ENCODE data around the gene MYO1D. TPM values are rescaled to one million over a fixed set of nuclear protein-coding genes. Genes with fewer than 3 reads are reported as not detected.

MYO1D gene
- total RNA-seq, 3 donors from 2014 or later: 166 to 495 (median 256) TPM

DNA sequence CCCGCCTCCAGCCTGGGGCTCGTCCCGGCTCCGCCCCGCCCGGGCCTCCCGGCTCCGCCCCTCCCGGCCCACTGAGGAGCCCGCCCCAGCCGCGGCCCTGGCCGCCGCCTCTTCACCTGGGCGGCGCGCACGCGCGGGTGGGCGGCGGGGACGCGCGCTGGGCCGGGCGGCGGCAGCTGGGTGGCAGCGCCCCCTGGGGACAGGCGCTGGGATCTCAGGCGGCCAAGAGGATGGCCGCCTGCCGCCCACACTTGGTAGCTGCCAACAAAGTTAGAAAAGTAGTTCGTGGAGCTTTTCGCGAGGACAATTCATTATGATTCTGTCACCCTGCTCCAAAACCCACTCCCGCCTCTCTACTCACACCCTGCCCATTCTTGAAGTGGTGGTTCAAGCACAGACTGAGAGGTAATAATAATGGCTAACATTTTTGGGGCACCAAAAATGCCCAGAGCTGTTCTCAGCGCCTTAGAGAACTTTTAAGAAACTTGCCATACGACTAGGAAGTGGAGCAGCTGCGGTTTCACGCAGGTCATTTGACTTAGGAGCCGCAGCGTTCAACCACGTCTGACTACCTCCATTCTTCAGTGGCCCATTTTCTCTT lies 340 bp upstream of the MYO1D start:
- H3K4me3 ChIP-seq: peak overlapping the region; percentile 73
- H3K4me1 ChIP-seq (ENCODE audit: low read depth): peaks cover 18% of the 10 kb centered on the region
- TF ChIP-seq, protein P1, sequence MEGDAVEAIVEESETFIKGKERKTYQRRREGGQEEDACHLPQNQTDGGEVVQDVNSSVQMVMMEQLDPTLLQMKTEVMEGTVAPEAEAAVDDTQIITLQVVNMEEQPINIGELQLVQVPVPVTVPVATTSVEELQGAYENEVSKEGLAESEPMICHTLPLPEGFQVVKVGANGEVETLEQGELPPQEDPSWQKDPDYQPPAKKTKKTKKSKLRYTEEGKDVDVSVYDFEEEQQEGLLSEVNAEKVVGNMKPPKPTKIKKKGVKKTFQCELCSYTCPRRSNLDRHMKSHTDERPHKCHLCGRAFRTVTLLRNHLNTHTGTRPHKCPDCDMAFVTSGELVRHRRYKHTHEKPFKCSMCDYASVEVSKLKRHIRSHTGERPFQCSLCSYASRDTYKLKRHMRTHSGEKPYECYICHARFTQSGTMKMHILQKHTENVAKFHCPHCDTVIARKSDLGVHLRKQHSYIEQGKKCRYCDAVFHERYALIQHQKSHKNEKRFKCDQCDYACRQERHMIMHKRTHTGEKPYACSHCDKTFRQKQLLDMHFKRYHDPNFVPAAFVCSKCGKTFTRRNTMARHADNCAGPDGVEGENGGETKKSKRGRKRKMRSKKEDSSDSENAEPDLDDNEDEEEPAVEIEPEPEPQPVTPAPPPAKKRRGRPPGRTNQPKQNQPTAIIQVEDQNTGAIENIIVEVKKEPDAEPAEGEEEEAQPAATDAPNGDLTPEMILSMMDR (IDR thresholded peaks at IDR 0.05): peak; percentile 93
- no peaks in the 10 kb centered on the region for H3K36me3 ChIP-seq (ENCODE audit: low read depth)
- DNase-seq: peak; percentile 94 to 98 (median 95)
- no peaks in the 10 kb centered on the region for H3K9me3 ChIP-seq
- peak; percentile 94 for ATAC-seq
- intact Hi-C loops (cut with DNase I, micrococcal nuclease): loop anchor here (5.0 kb wide), 2 partner anchors 90 to 95 kb away; no protein-coding TSS in a partner anchor

DNA sequence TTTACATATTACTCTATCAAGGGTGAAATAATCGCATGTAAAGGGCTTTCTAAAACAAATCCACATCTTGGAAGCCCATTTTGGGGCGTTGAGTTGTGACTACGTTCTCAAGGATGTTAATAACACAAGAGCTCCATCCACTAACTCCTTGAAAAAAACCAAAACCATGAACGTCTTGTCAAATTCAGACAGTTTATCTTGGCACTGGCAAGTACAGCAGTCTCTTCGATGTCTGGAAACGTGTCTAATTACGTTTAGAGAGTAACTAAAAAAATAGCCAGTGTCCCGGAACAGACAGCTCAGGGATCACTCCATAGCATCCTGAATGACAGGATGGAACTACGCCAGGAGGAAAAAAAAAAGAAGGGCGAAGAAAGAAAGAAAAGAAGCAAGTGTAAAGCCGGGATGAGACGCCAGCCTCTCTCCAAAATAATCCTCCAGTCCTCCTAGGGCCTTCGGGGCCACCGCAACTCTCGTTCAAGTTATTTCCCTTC lies 954 bp downstream of the MYO1D start:
- peak overlapping the region; percentile 73 for H3K4me3 ChIP-seq
- no peak for ATAC-seq
- DNase-seq: no peak
- no peaks in the 10 kb centered on the region for H3K9me3 ChIP-seq
- H3K4me1 ChIP-seq (ENCODE audit: low read depth): peaks cover 29% of the 10 kb centered on the region
- intact Hi-C loops (cut with DNase I, micrococcal nuclease): loop anchor here (5.0 kb wide), 2 partner anchors 89 to 94 kb away; no protein-coding TSS in a partner anchor
- no peaks in the 10 kb centered on the region for H3K36me3 ChIP-seq (ENCODE audit: low read depth)
- TF ChIP-seq, protein P1 (IDR thresholded peaks at IDR 0.05): no peak

DNA sequence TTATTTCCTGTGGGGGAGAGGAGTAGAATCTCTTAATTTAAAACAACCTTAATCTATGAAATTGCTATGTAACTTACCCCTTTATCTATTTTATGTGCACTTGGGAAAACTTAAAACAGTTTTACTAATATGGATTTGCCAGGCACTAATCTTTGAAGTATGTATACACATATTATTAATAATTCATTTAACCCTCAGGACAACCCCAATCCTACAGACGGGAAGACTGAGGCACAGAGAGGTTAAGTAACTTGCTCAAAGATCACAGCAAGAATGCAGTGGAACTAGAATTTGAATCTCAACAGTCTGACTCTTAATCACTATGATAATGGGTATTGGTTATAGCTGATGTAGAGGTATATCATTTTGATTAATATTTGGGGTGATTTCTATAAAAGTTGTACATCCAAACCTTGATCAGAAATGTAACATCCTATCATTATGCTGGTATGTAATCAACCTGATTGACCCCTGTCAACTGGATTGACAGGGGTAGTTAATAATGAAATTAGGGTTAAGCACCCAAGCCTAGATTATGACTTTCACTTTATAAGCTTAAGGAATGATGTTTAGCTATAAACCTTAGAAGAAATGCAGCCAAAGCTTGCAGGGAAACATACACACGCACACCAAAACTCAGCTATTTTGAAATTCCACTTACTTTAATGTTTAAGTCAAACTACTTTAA lies 1.6 kb downstream of the MYO1D start:
- TF ChIP-seq, protein P1 (IDR thresholded peaks at IDR 0.05): no peak
- no peak for DNase-seq
- H3K36me3 ChIP-seq (ENCODE audit: low read depth): no peaks in the 10 kb centered on the region
- H3K4me1 ChIP-seq (ENCODE audit: low read depth): peaks cover 33% of the 10 kb centered on the region
- ATAC-seq: no peak
- peak overlapping the region; percentile 73 for H3K4me3 ChIP-seq
- intact Hi-C loops (cut with DNase I, micrococcal nuclease): loop anchor here (5.0 kb wide), 2 partner anchors 88 to 93 kb away; no protein-coding TSS in a partner anchor
- no peaks in the 10 kb centered on the region for H3K9me3 ChIP-seq

DNA sequence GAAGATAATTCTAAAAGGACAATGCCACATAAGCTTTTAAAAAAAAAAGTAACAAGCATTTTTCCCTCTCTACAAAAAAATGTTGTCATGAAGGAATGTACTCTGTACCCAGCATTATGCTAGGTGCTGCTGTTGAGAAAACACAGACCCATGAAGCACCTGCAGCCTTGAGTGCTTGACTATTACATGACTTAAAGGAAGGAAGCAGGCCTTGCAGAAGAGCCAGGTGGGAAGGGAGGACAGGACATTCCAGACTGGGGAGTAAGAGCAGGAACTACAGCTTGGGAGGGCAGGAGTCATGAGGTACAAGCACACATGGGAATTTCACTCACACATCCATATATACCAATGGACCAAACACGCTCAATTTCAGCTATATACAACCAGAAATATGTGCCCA lies 3.8 kb downstream of the MYO1D start:
- Histone ChIP-seq H3K9me3 (no peaks in the 10 kb centered on the region), H3K4me1 (ENCODE audit: low read depth) (peaks cover 45% of the 10 kb centered on the region), H3K4me3 (no peak overlapping the region), H3K36me3 (ENCODE audit: low read depth) (no peaks in the 10 kb centered on the region)
- DNase-seq (no peak), ATAC-seq (no peak)
- intact Hi-C loops (cut with DNase I, micrococcal nuclease): no loop called here
- TF ChIP-seq, protein P1 (IDR thresholded peaks at IDR 0.05): no peak

DNA sequence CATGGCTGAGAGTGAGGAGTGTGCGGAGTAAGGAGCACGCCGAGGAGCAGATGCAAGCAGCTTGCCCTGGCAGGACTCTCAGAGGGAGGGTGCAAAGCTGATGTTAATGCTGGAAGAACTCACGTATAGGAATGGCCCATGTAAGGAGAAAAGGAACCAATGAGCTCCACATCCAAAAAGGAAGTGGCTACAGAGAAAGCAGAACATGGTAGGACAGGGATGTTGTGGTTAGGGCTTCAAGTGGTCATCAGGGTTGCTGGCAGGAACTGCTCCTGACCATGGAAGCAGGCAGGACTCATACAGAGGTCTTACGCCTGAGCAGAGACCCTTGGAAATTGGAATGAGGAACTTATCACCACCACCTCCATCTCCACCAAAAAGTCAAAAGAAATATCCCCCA lies 5.2 kb downstream of the MYO1D start:
- ATAC-seq (no peak), DNase-seq (no peak)
- TF ChIP-seq, protein P1 (IDR thresholded peaks at IDR 0.05): no peak
- intact Hi-C loops (cut with DNase I, micrococcal nuclease): no loop called here
- Histone ChIP-seq H3K9me3 (no peaks in the 10 kb centered on the region), H3K4me1 (ENCODE audit: low read depth) (peaks cover 47% of the 10 kb centered on the region), H3K4me3 (no peak overlapping the region), H3K36me3 (ENCODE audit: low read depth) (no peaks in the 10 kb centered on the region)
